Ascending aorta (tissue), 2 donors: Measurements from ENCODE around the gene TMEM132D. TPM values are rescaled to one million over a fixed set of nuclear protein-coding genes. Genes with fewer than 3 reads are reported as not detected.

Experiments used
- DNase-seq, 2 donors: peaks; one replicate each; pipeline ENCODE4 v3.0.0-alpha.2; 2019; ENCODE audit warnings: low spot score in 2 of 2
- H3K27ac ChIP-seq, 2 donors: fragments of 200-600 bp; sonication (generic); one replicate each; pipeline ENCODE4 v1.5.1; 2016 to 2017; ENCODE audit warnings: mild to moderate bottlenecking in 1 of 2
- H3K27me3 ChIP-seq: fragments of 200-600 bp; sonication (generic); one replicate; pipeline ENCODE4 v1.5.1; 2017
- H3K36me3 ChIP-seq, 2 donors: fragments of 200-600 bp; sonication (generic); one replicate each; pipeline ENCODE4 v1.5.1; 2016
- H3K4me1 ChIP-seq, 2 donors: fragments of 200-600 bp; sonication (generic); one replicate each; pipeline ENCODE4 v1.5.1; 2016 to 2017; ENCODE audit warnings: mild to moderate bottlenecking in 1 of 2
- H3K4me3 ChIP-seq, 2 donors: fragments of 200-600 bp; sonication (generic); one replicate each; pipeline ENCODE4 v1.5.1; 2016 to 2017; ENCODE audit warnings: mild to moderate bottlenecking in 1 of 2
- H3K9me3 ChIP-seq, 2 donors: fragments of 200-600 bp; sonication (generic); one replicate each; pipeline ENCODE4 v1.5.1; 2016
- intact Hi-C: fragments of 100-400 bp; cut with DNase I; formaldehyde crosslinking; loops from one replicate; pipeline ENCODE4 v1.15.1; 2023
- total RNA-seq: library from RNA; depleted of rRNA; stranded (reverse); fragments of >200 nt; gene quantifications from one replicate; pipeline ENCODE4 v1.1.0, GENCODE V29; 2016
- TF ChIP-seq, protein P1 (sequence below), 3 experiments: fragments of 200-600 bp in 2 of 3; fragments of 450-650 bp in 1 of 3; sonication (generic) in 2 of 3; IDR thresholded peaks; one replicate each; pipeline ENCODE4 v1.5.1; 2016 to 2019; ENCODE audit warnings: antibody characterized with exemption in 3 of 3, mild to moderate bottlenecking in 1 of 3, moderate library complexity in 1 of 3

TMEM132D gene
- total RNA-seq, 1 donor from 2014 or later, result not detected

DNA sequence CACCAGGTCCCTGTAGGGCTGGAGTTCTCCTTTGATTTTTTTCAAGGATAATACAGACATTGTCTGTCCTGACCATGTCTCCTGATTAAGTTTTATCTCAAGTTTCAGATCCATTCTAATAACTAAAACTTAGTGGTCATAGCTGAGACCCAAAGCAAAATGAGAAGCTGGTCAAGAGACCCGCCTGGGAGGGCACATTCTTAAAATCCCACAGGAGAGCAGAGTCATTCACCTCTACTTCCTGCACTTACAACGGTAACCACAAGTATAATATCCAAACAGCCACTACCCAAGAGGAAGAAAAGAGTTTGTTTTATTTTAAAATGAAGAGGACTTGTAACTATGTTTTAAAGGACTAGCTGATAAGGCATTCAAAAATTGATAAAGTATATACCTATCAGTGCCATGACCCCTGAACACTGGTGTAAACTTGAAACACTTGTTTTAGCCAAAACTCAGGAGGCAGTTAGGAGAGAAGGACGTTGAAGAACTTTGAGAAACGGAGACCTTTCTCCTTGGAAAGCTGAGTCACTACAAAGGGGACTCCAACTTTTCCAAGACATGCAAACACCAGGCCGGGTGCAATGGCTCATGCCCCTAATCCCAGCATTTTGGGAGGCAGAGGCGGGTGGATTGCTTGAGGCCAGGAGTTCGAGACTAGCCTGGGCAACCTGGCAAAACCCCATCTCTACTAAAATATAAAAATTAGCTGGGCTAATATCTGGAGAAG lies 572.3 kb downstream of the TMEM132D start:
- H3K36me3 ChIP-seq, result no peaks in the 10 kb centered on the region
- H3K4me1 ChIP-seq, result no peaks in the 10 kb centered on the region
- TF ChIP-seq, protein P1, sequence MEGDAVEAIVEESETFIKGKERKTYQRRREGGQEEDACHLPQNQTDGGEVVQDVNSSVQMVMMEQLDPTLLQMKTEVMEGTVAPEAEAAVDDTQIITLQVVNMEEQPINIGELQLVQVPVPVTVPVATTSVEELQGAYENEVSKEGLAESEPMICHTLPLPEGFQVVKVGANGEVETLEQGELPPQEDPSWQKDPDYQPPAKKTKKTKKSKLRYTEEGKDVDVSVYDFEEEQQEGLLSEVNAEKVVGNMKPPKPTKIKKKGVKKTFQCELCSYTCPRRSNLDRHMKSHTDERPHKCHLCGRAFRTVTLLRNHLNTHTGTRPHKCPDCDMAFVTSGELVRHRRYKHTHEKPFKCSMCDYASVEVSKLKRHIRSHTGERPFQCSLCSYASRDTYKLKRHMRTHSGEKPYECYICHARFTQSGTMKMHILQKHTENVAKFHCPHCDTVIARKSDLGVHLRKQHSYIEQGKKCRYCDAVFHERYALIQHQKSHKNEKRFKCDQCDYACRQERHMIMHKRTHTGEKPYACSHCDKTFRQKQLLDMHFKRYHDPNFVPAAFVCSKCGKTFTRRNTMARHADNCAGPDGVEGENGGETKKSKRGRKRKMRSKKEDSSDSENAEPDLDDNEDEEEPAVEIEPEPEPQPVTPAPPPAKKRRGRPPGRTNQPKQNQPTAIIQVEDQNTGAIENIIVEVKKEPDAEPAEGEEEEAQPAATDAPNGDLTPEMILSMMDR (IDR thresholded peaks at IDR 0.05), result no peak
- intact Hi-C loops, result no loop called here
- no peaks in the 10 kb centered on the region for H3K27me3 ChIP-seq
- H3K4me3 ChIP-seq, result no peak overlapping the region
- no peak for DNase-seq
- H3K9me3 ChIP-seq, result peaks cover 0 to 8% of the 10 kb centered on the region in 2 donors
- H3K27ac ChIP-seq, result no peak overlapping the region

- Histone ChIP-seq H3K9me3 (no peaks in the 10 kb centered on the region), H3K27ac (no peak overlapping the region), H3K36me3 (no peaks in the 10 kb centered on the region), H3K27me3 (no peaks in the 10 kb centered on the region), H3K4me3 (no peak overlapping the region), H3K4me1 (no peaks in the 10 kb centered on the region)
- no peak for DNase-seq
- TF ChIP-seq, protein P1 (IDR thresholded peaks at IDR 0.05), result no peak
- intact Hi-C loops, result no loop called here
Observed at GRCh38 chr12:129328235-129328634, 575.6 kb downstream of the TMEM132D start.

DNA sequence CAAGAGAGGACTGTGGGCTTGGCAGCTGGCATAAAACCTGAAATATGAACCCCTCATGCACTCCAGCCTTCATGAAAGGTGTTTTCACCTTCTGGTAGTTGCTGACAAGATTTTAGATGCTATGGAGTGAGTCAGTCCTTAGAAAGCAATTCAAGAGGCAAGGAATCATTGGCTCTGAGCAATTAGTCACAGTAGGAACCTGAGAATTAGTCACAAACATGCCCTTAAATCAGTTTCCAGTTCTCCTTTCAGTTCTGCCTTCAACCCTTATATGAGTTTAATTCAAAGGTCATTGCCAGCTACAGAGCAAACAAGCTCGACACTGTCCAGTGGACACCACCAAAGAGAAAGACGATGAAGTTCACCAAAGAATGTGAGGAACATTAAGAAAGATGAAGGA lies 578.3 kb downstream of the TMEM132D start:
- no peak for DNase-seq
- intact Hi-C loops, result no loop called here
- TF ChIP-seq, protein P1 (IDR thresholded peaks at IDR 0.05), result no peak
- Histone ChIP-seq H3K4me3 (no peak overlapping the region), H3K4me1 (no peaks in the 10 kb centered on the region), H3K9me3 (no peaks in the 10 kb centered on the region), H3K36me3 (no peaks in the 10 kb centered on the region), H3K27me3 (no peaks in the 10 kb centered on the region), H3K27ac (no peak overlapping the region)

DNA sequence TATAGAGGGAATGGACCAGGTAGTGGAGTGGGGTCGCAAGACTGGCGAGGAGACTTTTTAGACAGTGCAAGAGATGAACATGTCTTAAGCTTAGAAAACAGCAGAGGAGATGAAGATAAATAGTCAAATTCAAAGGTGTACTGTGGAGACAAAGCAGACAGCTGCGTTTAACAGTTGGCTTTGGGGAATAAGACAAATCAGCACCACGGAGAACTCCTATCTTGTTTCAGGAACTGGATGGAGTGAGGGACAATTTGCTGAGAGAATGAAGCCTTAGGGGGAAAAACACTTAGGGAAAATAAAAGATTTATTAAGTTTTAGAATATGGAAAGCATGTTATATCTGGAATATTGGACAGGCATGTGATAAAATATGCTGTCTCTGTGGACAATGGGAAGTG lies 591.8 kb downstream of the TMEM132D start:
- no peaks in the 10 kb centered on the region for H3K9me3 ChIP-seq
- no peaks in the 10 kb centered on the region for H3K36me3 ChIP-seq
- no peaks in the 10 kb centered on the region for H3K4me1 ChIP-seq
- intact Hi-C loops, result no loop called here
- H3K27ac ChIP-seq, result no peak overlapping the region
- DNase-seq, result no peak
- no peaks in the 10 kb centered on the region for H3K27me3 ChIP-seq
- H3K4me3 ChIP-seq, result no peak overlapping the region
- TF ChIP-seq, protein P1 (IDR thresholded peaks at IDR 0.05), result no peak

GRCh38 chr12:129310346-129310745 lies 593.5 kb downstream of the TMEM132D start:
- H3K9me3 ChIP-seq, result no peaks in the 10 kb centered on the region
- H3K4me3 ChIP-seq, result no peak overlapping the region
- no peaks in the 10 kb centered on the region for H3K27me3 ChIP-seq
- H3K4me1 ChIP-seq, result no peaks in the 10 kb centered on the region
- intact Hi-C loops, result no loop called here
- no peaks in the 10 kb centered on the region for H3K36me3 ChIP-seq
- no peak overlapping the region for H3K27ac ChIP-seq
- DNase-seq, result no peak
- TF ChIP-seq, protein P1 (IDR thresholded peaks at IDR 0.05), result no peak
